Fibroblast of lung (primary cell): ENCODE results near the gene RTN4. TPM values are rescaled to one million over a fixed set of nuclear protein-coding genes. Genes with fewer than 3 reads are reported as not detected.

Source experiments
- DNase-seq, 2 donors: peaks; one replicate each; pipeline versions ENCODE4 v3.0.0 to v3.0.0-alpha.2; 2010; ENCODE audit warnings: low read depth in 2 of 2
- H2AFZ ChIP-seq: 2 replicates; pipeline ENCODE4 v1.5.1; 2012; ENCODE audit warnings: low read length, control low read depth, inconsistent platforms
- H3K27ac ChIP-seq: 2 replicates; pipeline ENCODE4 v1.5.1; 2011; ENCODE audit warnings: low read length, control low read depth; ENCODE audit not compliant: insufficient read depth
- H3K27me3 ChIP-seq: 2 replicates; pipeline ENCODE4 v1.5.1; 2011; ENCODE audit warnings: mild to moderate bottlenecking, low read length; ENCODE audit not compliant: control insufficient read depth, insufficient read depth
- H3K36me3 ChIP-seq: 2 replicates; pipeline ENCODE4 v1.5.1; 2011; ENCODE audit warnings: low read length; ENCODE audit not compliant: control insufficient read depth, insufficient read depth
- H3K4me1 ChIP-seq: 2 replicates; pipeline ENCODE4 v1.5.1; 2011; ENCODE audit warnings: low read length; ENCODE audit not compliant: control insufficient read depth, insufficient read depth; ENCODE audit errors: extremely low read depth
- H3K4me2 ChIP-seq: 2 replicates; pipeline ENCODE4 v1.5.1; 2011; ENCODE audit warnings: low read length, control low read depth; ENCODE audit not compliant: insufficient read depth; ENCODE audit errors: extremely low read depth
- H3K4me3 ChIP-seq, 4 experiments: fragments of 200-600 bp in 1 of 4; sonication (generic) in 1 of 4; replicated peaks in 1 of 4; 2 replicates each; pipeline ENCODE4 v1.5.1; 2011 to 2016; ENCODE audit warnings: low read length in 4 of 4, low read depth in 3 of 4, mild to moderate bottlenecking in 3 of 4, control low read depth in 2 of 4, inconsistent platforms in 1 of 4, mixed read lengths in 1 of 4; ENCODE audit not compliant: insufficient read depth in 1 of 4; ENCODE audit errors: control extremely low read depth in 1 of 4
- H3K79me2 ChIP-seq: 2 replicates; pipeline ENCODE4 v1.5.1; 2012; ENCODE audit warnings: mild to moderate bottlenecking, low read length, inconsistent platforms; ENCODE audit not compliant: control insufficient read depth, insufficient read depth
- H3K9ac ChIP-seq: 2 replicates; pipeline ENCODE4 v1.5.1; 2011; ENCODE audit warnings: mild to moderate bottlenecking, low read length, control low read depth; ENCODE audit not compliant: insufficient read depth
- H3K9me3 ChIP-seq: 2 replicates; pipeline ENCODE4 v1.5.1; 2012; ENCODE audit warnings: low read depth, low read length; ENCODE audit not compliant: control insufficient read depth, insufficient read depth
- H4K20me1 ChIP-seq: 2 replicates; pipeline ENCODE4 v1.5.1; 2011; ENCODE audit warnings: low read length; ENCODE audit not compliant: control insufficient read depth, insufficient read depth; ENCODE audit errors: extremely low read depth
- EZH2 ChIP-seq: IDR thresholded peaks from 2 replicates; pipeline ENCODE4 v1.5.1; 2012; ENCODE audit warnings: low read length, control low read depth, mild to moderate bottlenecking; ENCODE audit errors: missing control alignments
- polyA plus RNA-seq, 2 donors: library from polyadenylated mRNA; depleted of rRNA in 1 of 2; stranded (reverse) in 1 of 2; unstranded in 1 of 2; fragments of >200 nt; gene quantifications; 2 replicates each; pipeline ENCODE4 v1.2.1, GENCODE V29; 2011 to 2012; ENCODE audit warnings: missing spikeins in 1 of 2
- total RNA-seq: library from RNA; depleted of rRNA; stranded (reverse); fragments of >200 nt; gene quantifications from 2 replicates; pipeline ENCODE4 v1.2.1, GENCODE V29; 2014
- TF ChIP-seq, protein P1 (sequence below), 2 donors: IDR thresholded peaks in 1 of 2; conservative IDR thresholded peaks in 1 of 2; 1 replicate in 1 of 2; 2 replicates in 1 of 2; pipeline ENCODE4 v1.5.1; 2011 to 2012; ENCODE audit warnings: low read length in 2 of 2, control low read depth in 1 of 2, inconsistent platforms in 1 of 2, low read depth in 1 of 2, mild to moderate bottlenecking in 1 of 2

Gene RTN4
- total and polyA plus RNA-seq, 2 donors (not counting 1 experiment from before 2014, with no cell fraction given), result 560 to 1,326 TPM

DNA sequence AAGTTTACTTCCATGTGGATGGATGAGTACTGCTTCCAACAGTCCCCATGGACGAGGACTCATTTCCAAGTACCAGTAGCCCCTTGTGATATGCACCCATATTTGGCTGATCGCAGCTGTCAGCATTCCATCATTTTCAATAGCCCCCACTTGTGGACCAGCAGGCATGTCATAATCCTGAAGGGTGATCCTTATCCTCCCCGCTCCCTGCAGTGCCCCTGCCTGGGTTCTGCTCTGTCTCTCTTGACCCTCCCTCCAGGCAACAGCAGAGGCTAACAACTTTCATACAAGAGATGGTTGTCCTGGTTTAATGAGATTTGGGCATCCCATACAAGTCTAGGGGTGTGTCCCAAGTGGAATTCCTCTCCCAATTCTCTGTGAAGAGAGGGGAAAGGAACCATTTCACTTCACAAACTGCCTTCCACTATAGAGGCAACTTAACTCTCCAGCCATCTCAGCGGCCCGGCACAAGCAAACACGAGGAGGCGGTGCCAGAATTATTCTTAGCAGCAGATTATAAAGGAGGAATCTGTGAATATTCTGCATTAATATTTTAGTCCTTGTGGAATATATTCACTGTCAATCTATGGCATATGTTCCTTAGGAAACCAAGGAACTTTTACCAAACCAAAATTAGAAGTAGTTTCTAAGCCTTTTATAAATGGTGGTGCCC lies 110.7 kb downstream of the RTN4 start:
- no peak for DNase-seq

DNA sequence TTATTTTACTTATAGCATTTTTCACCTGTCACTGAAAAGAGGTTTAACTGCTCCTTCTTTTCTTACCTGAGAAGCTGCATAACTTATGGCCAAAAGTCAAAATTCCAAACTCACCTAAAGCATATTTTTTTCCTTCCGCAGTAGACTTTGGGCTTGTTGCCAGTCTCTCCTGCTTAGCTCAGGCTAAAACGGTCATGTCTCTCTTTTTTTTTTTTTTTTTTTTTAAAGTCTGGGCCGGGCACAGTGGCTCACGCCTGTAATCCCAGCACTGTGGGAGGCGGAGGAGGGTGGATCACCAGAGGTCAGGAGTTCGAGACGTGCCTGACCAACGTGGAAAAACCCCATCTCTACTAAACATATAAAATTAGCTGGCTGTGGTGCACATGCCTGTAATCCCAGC lies 113.5 kb downstream of the RTN4 start:
- no peaks in the 10 kb centered on the region for H3K36me3 ChIP-seq
- H3K9me3 ChIP-seq, result no peaks in the 10 kb centered on the region
- H3K4me3 ChIP-seq, result no peak overlapping the region
- DNase-seq, result no peak
- H2AFZ ChIP-seq, result no peak overlapping the region
- no peaks in the 10 kb centered on the region for H4K20me1 ChIP-seq
- TF ChIP-seq, protein P1, sequence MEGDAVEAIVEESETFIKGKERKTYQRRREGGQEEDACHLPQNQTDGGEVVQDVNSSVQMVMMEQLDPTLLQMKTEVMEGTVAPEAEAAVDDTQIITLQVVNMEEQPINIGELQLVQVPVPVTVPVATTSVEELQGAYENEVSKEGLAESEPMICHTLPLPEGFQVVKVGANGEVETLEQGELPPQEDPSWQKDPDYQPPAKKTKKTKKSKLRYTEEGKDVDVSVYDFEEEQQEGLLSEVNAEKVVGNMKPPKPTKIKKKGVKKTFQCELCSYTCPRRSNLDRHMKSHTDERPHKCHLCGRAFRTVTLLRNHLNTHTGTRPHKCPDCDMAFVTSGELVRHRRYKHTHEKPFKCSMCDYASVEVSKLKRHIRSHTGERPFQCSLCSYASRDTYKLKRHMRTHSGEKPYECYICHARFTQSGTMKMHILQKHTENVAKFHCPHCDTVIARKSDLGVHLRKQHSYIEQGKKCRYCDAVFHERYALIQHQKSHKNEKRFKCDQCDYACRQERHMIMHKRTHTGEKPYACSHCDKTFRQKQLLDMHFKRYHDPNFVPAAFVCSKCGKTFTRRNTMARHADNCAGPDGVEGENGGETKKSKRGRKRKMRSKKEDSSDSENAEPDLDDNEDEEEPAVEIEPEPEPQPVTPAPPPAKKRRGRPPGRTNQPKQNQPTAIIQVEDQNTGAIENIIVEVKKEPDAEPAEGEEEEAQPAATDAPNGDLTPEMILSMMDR (conservative IDR thresholded peaks at IDR 0.05 in 1 of 2, IDR thresholded peaks at IDR 0.05 in 1 of 2; ENCODE audit: low read depth in 1 of 2, low read length in 2 of 2), result no peak
- no peak for TF ChIP-seq EZH2
- H3K4me1 ChIP-seq, result no peaks in the 10 kb centered on the region
- no peak overlapping the region for H3K4me2 ChIP-seq
- H3K79me2 ChIP-seq, result no peaks in the 10 kb centered on the region
- H3K9ac ChIP-seq, result no peak overlapping the region
- no peak overlapping the region for H3K27ac ChIP-seq
- no peaks in the 10 kb centered on the region for H3K27me3 ChIP-seq

More for the DNA sequence above, 110.7 kb downstream of the RTN4 start:
- Histone ChIP-seq H3K79me2 (no peaks in the 10 kb centered on the region), H3K9ac (no peak overlapping the region), H3K4me2 (no peak overlapping the region), H3K36me3 (no peaks in the 10 kb centered on the region), H3K9me3 (no peaks in the 10 kb centered on the region), H2AFZ (no peak overlapping the region), H3K27me3 (no peaks in the 10 kb centered on the region), H3K4me1 (no peaks in the 10 kb centered on the region), H4K20me1 (no peaks in the 10 kb centered on the region), H3K27ac (no peak overlapping the region), H3K4me3 (no peak overlapping the region)
- TF ChIP-seq EZH2, result no peak
- TF ChIP-seq, protein P1 (conservative IDR thresholded peaks at IDR 0.05 in 1 of 2, IDR thresholded peaks at IDR 0.05 in 1 of 2; ENCODE audit: low read depth in 1 of 2, low read length in 2 of 2), result no peak

DNA sequence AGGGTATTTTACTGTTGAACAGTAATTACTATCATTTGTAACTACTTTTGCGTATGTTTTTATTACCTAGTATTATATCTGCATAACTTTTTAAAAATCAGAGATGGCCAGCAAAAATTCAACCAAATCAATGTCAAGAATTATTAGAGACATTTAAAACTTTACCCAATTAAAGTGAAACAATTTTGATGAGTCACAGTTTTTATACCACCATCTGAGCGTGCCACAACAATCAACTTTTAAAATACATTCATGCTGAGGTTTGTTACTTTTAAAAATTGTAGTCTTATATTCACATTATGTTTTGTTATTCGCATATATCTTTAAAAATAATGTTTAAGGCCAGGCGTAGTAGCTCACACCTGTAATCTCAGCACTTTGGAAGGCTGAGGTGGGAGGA lies 114.9 kb downstream of the RTN4 start:
- Histone ChIP-seq H2AFZ (no peak overlapping the region), H3K36me3 (no peaks in the 10 kb centered on the region), H3K79me2 (no peaks in the 10 kb centered on the region), H3K4me3 (no peak overlapping the region), H4K20me1 (no peaks in the 10 kb centered on the region), H3K9ac (no peak overlapping the region), H3K27ac (no peak overlapping the region), H3K4me1 (no peaks in the 10 kb centered on the region), H3K27me3 (no peaks in the 10 kb centered on the region), H3K9me3 (no peaks in the 10 kb centered on the region), H3K4me2 (no peak overlapping the region)
- no peak for DNase-seq
- no peak for TF ChIP-seq EZH2
